HCT116 (cell line): ENCODE data around the gene SSX2IP. TPM values are rescaled to one million over a fixed set of nuclear protein-coding genes. Genes with fewer than 3 reads are reported as not detected.

Experiments
- ATAC-seq: fragments of 200-7000 bp; cut with Tn5 transposase; 2 replicates; pipeline ENCODE4 v1.9.1; 2020; ENCODE audit warnings: mild to moderate bottlenecking, moderate library complexity
- BruUV-seq: library from RNA; stranded (reverse); fragments of 400-500 nt; replicated peaks from 2 replicates; lab custom pipeline; 2021; lab: Mats Ljungman, UMichigan
- CTCF ChIA-PET: fragments of 300-600 bp; sonication (Branson Sonifier 250); formaldehyde crosslinking; loops from one replicate; lab custom pipeline; 2021; ENCODE audit warnings: antibody characterized with exemption; lab: Charles Lee
- POLR2A ChIA-PET: fragments of 300-600, 350-600 bp; sonication (Branson Sonifier 250); formaldehyde crosslinking; loops from one replicate; lab custom pipeline; 2021; ENCODE audit warnings: antibody characterized with exemption; lab: Charles Lee
- RAD21 ChIA-PET, 2 experiments: fragments of 300-600 bp; sonication (Branson Sonifier 250); formaldehyde crosslinking; loops; one replicate each; lab custom pipeline; 2023; ENCODE audit warnings: low total read pairs in 2 of 2; ENCODE audit not compliant: uncharacterized antibody in 2 of 2, unreplicated experiment in 2 of 2, low non-redundant PET in 1 of 2; lab: Charles Lee
- DNase-seq: peaks from one replicate; pipeline ENCODE4 v3.0.0-alpha.2; 2010; ENCODE audit warnings: low read depth, low spot score
- H2AFZ ChIP-seq: fragments of 200-600 bp; shearing (Covaris generic), sonication (generic); 2 replicates; pipeline ENCODE4 v1.6.1; 2017; ENCODE audit warnings: low read depth, mixed run types, mixed read lengths, antibody characterized with exemption, low read length; ENCODE audit not compliant: poor library complexity, severe bottlenecking
- H3K27ac ChIP-seq: 2 replicates; pipeline ENCODE4 v1.5.1; 2012; ENCODE audit warnings: low read depth, low read length
- H3K27me3 ChIP-seq: fragments of 200-600 bp; sonication (generic); 2 replicates; pipeline ENCODE4 v1.6.1; 2016; ENCODE audit warnings: mixed run types, low read length, mixed read lengths; ENCODE audit not compliant: insufficient read depth
- H3K36me3 ChIP-seq, 2 experiments: fragments of 200-500 bp in 1 of 2; fragments of 200-600 bp in 1 of 2; sonication (Bioruptor generic) in 1 of 2; sonication (generic) in 1 of 2; 2 replicates each; pipeline versions ENCODE4 v1.5.1 to v1.6.1; 2014 to 2016; ENCODE audit warnings: low read length in 2 of 2, inconsistent platforms in 1 of 2, mixed read lengths in 1 of 2, mixed run types in 1 of 2; ENCODE audit not compliant: insufficient read depth in 2 of 2, control insufficient read depth in 1 of 2
- H3K4me1 ChIP-seq, 2 experiments: fragments of 200-600 bp in 1 of 2; sonication (generic) in 1 of 2; 2 replicates each; pipeline versions ENCODE4 v1.5.1 to v1.6.1; 2012 to 2017; ENCODE audit warnings: low read length in 2 of 2, inconsistent platforms in 1 of 2, mild to moderate bottlenecking in 1 of 2, mixed read lengths in 1 of 2, mixed run types in 1 of 2, moderate library complexity in 1 of 2; ENCODE audit not compliant: insufficient read depth in 2 of 2, control insufficient read depth in 1 of 2
- H3K4me2 ChIP-seq: fragments of 200-600 bp; sonication (generic); 2 replicates; pipeline ENCODE4 v1.6.1; 2017; ENCODE audit warnings: mixed run types, low read length, mixed read lengths
- H3K4me3 ChIP-seq, 2 experiments: fragments of 200-600 bp in 1 of 2; sonication (generic) in 1 of 2; replicated peaks in 1 of 2; 2 replicates each; pipeline ENCODE4 v1.5.1; 2011 to 2016; ENCODE audit warnings: low read length in 2 of 2, control low read depth in 1 of 2, low read depth in 1 of 2, mild to moderate bottlenecking in 1 of 2, mixed read lengths in 1 of 2, mixed run types in 1 of 2
- H3K79me2 ChIP-seq: fragments of 200-600 bp; sonication (generic); 2 replicates; pipeline ENCODE4 v1.6.1; 2017; ENCODE audit warnings: mild to moderate bottlenecking, mixed run types, low read length, moderate library complexity, mixed read lengths; ENCODE audit not compliant: insufficient read depth
- H3K9ac ChIP-seq: fragments of 200-600 bp; sonication (generic); 2 replicates; pipeline ENCODE4 v1.6.1; 2016; ENCODE audit warnings: low read length, mixed read lengths
- H3K9me2 ChIP-seq: fragments of 200-600 bp; sonication (generic), shearing (Covaris generic); 2 replicates; pipeline ENCODE4 v1.6.1; 2017; ENCODE audit warnings: mixed run types, mild to moderate bottlenecking, moderate library complexity; ENCODE audit not compliant: insufficient read depth
- H3K9me3 ChIP-seq, 2 experiments: fragments of 200-500 bp in 1 of 2; fragments of 200-600 bp in 1 of 2; sonication (Bioruptor generic) in 1 of 2; sonication (generic) in 1 of 2; 2 replicates each; pipeline ENCODE4 v1.6.1; 2014 to 2017; ENCODE audit warnings: low read length in 2 of 2, mixed read lengths in 2 of 2, inconsistent platforms in 1 of 2, low read depth in 1 of 2, mild to moderate bottlenecking in 1 of 2, mixed run types in 1 of 2, moderate library complexity in 1 of 2; ENCODE audit not compliant: control insufficient read depth in 1 of 2, insufficient read depth in 1 of 2
- H4K20me1 ChIP-seq: fragments of 200-600 bp; sonication (generic), shearing (Covaris generic); 2 replicates; pipeline ENCODE4 v1.6.1; 2017; ENCODE audit warnings: mixed run types, mild to moderate bottlenecking, moderate library complexity; ENCODE audit not compliant: insufficient read depth
- CBX3 ChIP-seq: IDR thresholded peaks from 2 replicates; pipeline ENCODE4 v1.6.1; 2012; ENCODE audit warnings: low read depth
- CEBPB ChIP-seq: IDR thresholded peaks from 2 replicates; pipeline ENCODE4 v1.6.1; 2012; ENCODE audit warnings: low read depth
- CTCF ChIP-seq, 3 experiments: fragments of 200-600 bp in 1 of 3; sonication (generic) in 1 of 3; IDR thresholded peaks in 2 of 3; conservative IDR thresholded peaks in 1 of 3; 2 replicates each; pipeline ENCODE4 v1.5.1; 2012 to 2017; ENCODE audit warnings: low read depth in 2 of 3, low read length in 2 of 3, antibody characterized with exemption in 1 of 3, borderline replicate concordance in 1 of 3, control low read depth in 1 of 3, mild to moderate bottlenecking in 1 of 3, mixed read lengths in 1 of 3, mixed run types in 1 of 3, moderate library complexity in 1 of 3; ENCODE audit not compliant: insufficient read depth in 1 of 3
- EGR1 ChIP-seq: IDR thresholded peaks from 2 replicates; pipeline ENCODE4 v1.6.1; 2012; ENCODE audit warnings: low read depth
- ELF1 ChIP-seq: IDR thresholded peaks from 2 replicates; pipeline ENCODE4 v1.6.1; 2012; ENCODE audit warnings: low read depth, borderline replicate concordance
- EZH2phosphoT487 ChIP-seq: fragments of 200-600 bp; IDR thresholded peaks from 2 replicates; pipeline ENCODE4 v1.6.1; 2018; ENCODE audit warnings: antibody characterized with exemption, borderline replicate concordance
- FOSL1 ChIP-seq: IDR thresholded peaks from 2 replicates; pipeline ENCODE4 v1.6.1; 2012; ENCODE audit warnings: low read depth
- JUND ChIP-seq: IDR thresholded peaks from 2 replicates; pipeline ENCODE4 v1.6.1; 2012
- MAX ChIP-seq: IDR thresholded peaks from 2 replicates; pipeline ENCODE4 v1.6.1; 2012
- POLR2A ChIP-seq: IDR thresholded peaks from 2 replicates; pipeline ENCODE4 v1.7.0; 2011; ENCODE audit warnings: borderline replicate concordance; ENCODE audit not compliant: insufficient read depth, insufficient read length; ENCODE audit errors: extremely low read depth
- POLR2AphosphoS5 ChIP-seq: IDR thresholded peaks from 2 replicates; pipeline ENCODE4 v1.6.1; 2011; ENCODE audit warnings: mild to moderate bottlenecking, low read depth, low read length, moderate library complexity
- SIN3A ChIP-seq: IDR thresholded peaks from 2 replicates; pipeline ENCODE4 v1.6.1; 2012; ENCODE audit warnings: low read depth
- SP1 ChIP-seq: IDR thresholded peaks from 2 replicates; pipeline ENCODE4 v1.6.1; 2012; ENCODE audit warnings: low read depth
- SRF ChIP-seq: IDR thresholded peaks from 2 replicates; pipeline ENCODE4 v1.6.1; 2012; ENCODE audit warnings: low read depth
- intact Hi-C: fragments of 100-400 bp; cut with micrococcal nuclease; formaldehyde crosslinking; loops from 2 replicates; pipeline ENCODE4 v1.10.0; 2022
- total RNA-seq: library from RNA; stranded (reverse); gene quantifications from one replicate; pipeline ENCODE4 v1.2.1, GENCODE V29; 2021; ENCODE audit not compliant: unreplicated experiment
- TF ChIP-seq, protein P1 (sequence below): IDR thresholded peaks from 2 replicates; pipeline ENCODE4 v1.6.1; 2012

Gene SSX2IP
- total RNA-seq, 1 experiment from 2014 or later = 51.5 TPM

DNA sequence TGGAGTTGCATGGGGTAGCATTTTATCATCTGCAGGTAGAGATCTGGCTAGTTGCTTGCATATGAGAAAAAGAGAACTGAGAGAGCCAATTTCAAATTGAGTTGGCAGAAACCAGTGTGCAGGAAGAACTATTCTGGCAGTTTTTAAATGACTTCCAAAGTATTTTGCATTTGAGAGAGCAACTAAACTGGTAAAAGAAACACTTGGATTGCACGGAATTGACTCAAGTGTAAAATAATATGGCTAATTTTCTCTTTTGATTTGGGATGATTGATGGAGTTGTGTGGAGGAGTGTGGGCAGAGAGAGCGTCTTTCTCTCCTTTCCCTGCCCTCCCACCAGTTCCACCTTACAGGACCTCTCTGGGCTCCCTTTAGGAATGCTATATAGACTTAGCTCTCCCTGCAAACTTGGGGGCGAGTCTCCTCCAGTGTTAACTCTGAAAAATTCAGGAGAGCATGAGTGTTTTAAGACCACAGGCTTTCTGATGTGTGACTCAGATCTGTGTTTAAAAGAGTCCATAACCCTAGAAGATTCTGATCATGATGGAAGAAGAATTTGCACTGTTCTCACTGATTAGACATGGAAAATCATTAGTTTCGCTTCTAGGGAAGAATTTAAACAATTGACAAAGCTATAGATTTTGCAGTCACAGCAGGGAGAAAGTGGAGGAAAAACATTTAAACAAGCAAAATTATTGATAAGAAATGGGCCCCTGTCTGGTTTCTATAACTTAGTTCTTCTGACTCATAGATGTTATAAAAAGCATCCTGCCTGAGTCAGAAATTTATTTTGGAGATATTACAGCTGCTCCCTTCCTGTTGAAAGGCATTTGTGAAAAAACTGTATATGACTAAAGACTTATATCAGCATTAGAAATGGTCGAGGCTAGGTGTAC, 91.2 kb downstream of the SSX2IP start:
- Histone ChIP-seq H3K4me3 (peak overlapping the region in 1 of 2 experiments; percentile 15; a peak in 1 of 4 replicates), H3K4me1 (peaks cover 29 to 58% of the 10 kb centered on the region in 2 experiments), H3K36me3 (no peaks in the 10 kb centered on the region), H3K9me2 (no peaks in the 10 kb centered on the region), H3K27me3 (no peaks in the 10 kb centered on the region), H4K20me1 (no peaks in the 10 kb centered on the region), H3K9ac (no peak overlapping the region)
- POLR2A ChIA-PET = interaction anchor here (1.2 kb wide), 2 partner anchors 25 to 454 kb away, joined by 3 read pairs; partner anchors contain the start of gene CTBS
- ATAC-seq = peak; percentile 44
- CTCF ChIA-PET = interaction anchor here (2.1 kb wide), 1 partner anchor 156 kb away, joined by 5 read pairs; no protein-coding TSS in a partner anchor
- TF ChIP-seq CEBPB (peak; percentile 62; the same call in 1 of the 2 replicates), EGR1 (peak; percentile 25; the same call in 1 of the 2 replicates), SRF (peak; percentile 54; the same call in 1 of the 2 replicates), MAX (0 out of 2 replicates have a peak, but pooled peaks have one; percentile 31), CTCF (IDR thresholded peaks at IDR 0.05 in 2 of 3, conservative IDR thresholded peaks at IDR 0.05 in 1 of 3; ENCODE audit: borderline replicate concordance in 1 of 3, insufficient read depth in 1 of 3, low read depth in 2 of 3, low read length in 2 of 3) (no peak), SIN3A (peak; percentile 70; the same call in 1 of the 2 replicates), CBX3 (peak; percentile 83; the same call in 1 of the 2 replicates), EZH2phosphoT487 (no peak), POLR2AphosphoS5 (no peak; the same call in 1 of the 2 replicates), FOSL1 (peak; percentile 87), JUND (peak; percentile 75; the same call in 1 of the 2 replicates), ELF1 (no peak), SP1 (peak; percentile 84), POLR2A (no peak)
- TF ChIP-seq, protein P1, sequence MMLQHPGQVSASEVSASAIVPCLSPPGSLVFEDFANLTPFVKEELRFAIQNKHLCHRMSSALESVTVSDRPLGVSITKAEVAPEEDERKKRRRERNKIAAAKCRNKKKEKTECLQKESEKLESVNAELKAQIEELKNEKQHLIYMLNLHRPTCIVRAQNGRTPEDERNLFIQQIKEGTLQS = no peak
- TF ChIP-seq, all 23 proteins: peak for 9
- peak; percentile 59 for DNase-seq
- no TSS peak for BruUV-seq
- Histone ChIP-seq H3K9me3 (no peaks in the 10 kb centered on the region), H3K79me2 (no peaks in the 10 kb centered on the region), H2AFZ (peak overlapping the region; percentile 19), H3K27ac (peak overlapping the region; percentile 64; the same call in 1 of the 2 replicates), H3K4me2 (peak overlapping the region; percentile 49)
- intact Hi-C loops = no loop called here
- RAD21 ChIA-PET = no interaction called here
